HL-60/S4 treated with phorbol 12-myristate 13-acetate at 8.2 ng/mL for 4 days and 3 days (cell line): ENCODE measurements around the gene LCTL.
"Not testable (repeated sequence)": the region's sequence is repeated elsewhere in the genome, so short reads cannot be mapped to it uniquely, and the experiment has no call there.

Experiments
- in situ Hi-C: fragments of 300-500 bp; cut with MboI; formaldehyde crosslinking; loops from 2 replicates; pipeline ENCODE4 v1.15.0; 2022; ENCODE audit warnings: low sequenced_read_pairs

LCTL gene

GRCh38 chr15:66503780-66504562 is 61.8 kb downstream of the LCTL start:
- in situ Hi-C loops: no loop called here

GRCh38 chr15:66503041-66503648 is 62.7 kb downstream of the LCTL start:
- in situ Hi-C loops: not testable (repeated sequence)

- in situ Hi-C loops: no loop called here
These were observed 63.3 kb downstream of the LCTL start for GRCh38 chr15:66502491-66502890.

GRCh38 chr15:66500346-66500745 is 65.5 kb downstream of the LCTL start:
- in situ Hi-C loops: not testable (repeated sequence)

- in situ Hi-C loops: loop anchor here (25.0 kb wide), 1 partner anchor 111 kb away; the partner anchor contains the start of gene MAP2K1
These were observed 67.1 kb downstream of the LCTL start for GRCh38 chr15:66498501-66499386.
